ENCODE results near the gene HDAC11.

HDAC11 gene

DNA sequence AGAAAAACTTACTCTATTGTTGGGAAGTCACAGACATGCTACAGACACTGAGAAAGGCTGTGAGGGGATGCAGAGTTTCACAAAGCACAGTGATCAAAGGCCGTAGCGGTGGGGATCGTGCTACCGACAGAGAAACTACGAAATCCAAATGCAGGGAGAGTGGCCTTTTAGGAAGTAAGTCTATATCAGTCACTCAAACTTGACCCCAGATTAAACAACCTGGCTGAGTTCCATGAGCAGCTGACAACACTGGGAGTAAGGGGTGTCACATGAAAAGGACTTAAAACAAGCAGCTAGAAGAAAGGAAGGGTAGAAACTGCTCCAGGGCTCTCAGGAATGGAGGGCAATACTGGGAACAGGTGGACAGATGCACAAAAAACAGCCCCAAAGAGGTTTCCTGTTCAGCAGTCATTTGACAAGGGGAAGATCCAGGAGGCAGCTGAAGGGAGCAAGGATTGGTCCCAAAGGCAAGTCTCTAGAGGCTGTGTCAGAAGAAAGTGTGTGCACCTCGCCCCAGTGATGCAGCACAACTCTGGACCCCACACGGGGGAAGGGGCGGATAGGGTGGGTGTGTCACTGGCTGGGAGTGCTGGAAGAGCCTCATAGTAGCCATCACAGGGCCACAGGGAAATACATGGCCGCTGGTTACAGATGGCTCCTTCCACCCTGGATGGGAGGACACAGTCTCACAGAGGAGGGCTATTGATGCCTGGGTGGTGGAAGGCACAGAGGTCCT is 20.3 kb upstream of the HDAC11 start:
- Histone ChIP-seq H3K4me3 (ENCODE audit: low read length) (no peak overlapping the region), H3K36me3 (ENCODE audit: control insufficient read depth, low read depth, low read length) (no peaks in the 10 kb centered on the region), H3K9ac (ENCODE audit: low read length) (no peak overlapping the region)

DNA sequence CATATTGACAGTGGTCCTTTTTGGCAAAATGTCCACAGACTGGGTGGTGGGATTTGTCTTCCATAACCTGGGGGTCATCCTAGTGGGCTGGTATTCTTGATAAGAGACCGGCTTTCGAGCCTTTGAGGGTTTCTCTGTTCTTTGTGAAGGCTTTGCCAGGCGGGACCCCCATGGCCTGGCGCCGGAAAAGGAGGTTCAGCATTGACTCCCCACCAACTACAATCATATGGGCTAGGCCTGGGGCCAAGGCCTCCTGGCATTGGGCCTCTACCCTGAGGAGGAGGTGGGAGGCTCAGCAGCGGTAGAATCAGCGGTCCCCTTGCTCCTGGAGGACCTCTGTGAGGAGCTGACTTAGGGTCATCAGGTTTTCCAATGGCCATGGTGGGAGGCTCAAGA is 19.8 kb upstream of the HDAC11 start:
- Histone ChIP-seq H3K27me3 (ENCODE audit: control insufficient read depth, insufficient read depth, low read length) (peaks cover 16% of the 10 kb centered on the region), H3K4me1 (ENCODE audit: control insufficient read depth, low read depth, low read length) (no peaks in the 10 kb centered on the region), H3K36me3 (ENCODE audit: control insufficient read depth, low read depth, low read length) (no peaks in the 10 kb centered on the region), H3K9ac (ENCODE audit: low read length) (no peak overlapping the region), H3K27ac (ENCODE audit: low read length) (no peak overlapping the region), H3K9me3 (ENCODE audit: control insufficient read depth, low read depth, low read length) (no peaks in the 10 kb centered on the region), H3K4me3 (ENCODE audit: low read length) (no peak overlapping the region)

More for the DNA sequence above, 20.3 kb upstream of the HDAC11 start:
- Histone ChIP-seq H3K9me3 (ENCODE audit: control insufficient read depth, low read depth, low read length) (no peaks in the 10 kb centered on the region), H3K4me1 (ENCODE audit: control insufficient read depth, low read depth, low read length) (no peaks in the 10 kb centered on the region), H3K27me3 (ENCODE audit: control insufficient read depth, insufficient read depth, low read length) (peaks cover 16% of the 10 kb centered on the region), H3K27ac (ENCODE audit: low read length) (no peak overlapping the region)

DNA sequence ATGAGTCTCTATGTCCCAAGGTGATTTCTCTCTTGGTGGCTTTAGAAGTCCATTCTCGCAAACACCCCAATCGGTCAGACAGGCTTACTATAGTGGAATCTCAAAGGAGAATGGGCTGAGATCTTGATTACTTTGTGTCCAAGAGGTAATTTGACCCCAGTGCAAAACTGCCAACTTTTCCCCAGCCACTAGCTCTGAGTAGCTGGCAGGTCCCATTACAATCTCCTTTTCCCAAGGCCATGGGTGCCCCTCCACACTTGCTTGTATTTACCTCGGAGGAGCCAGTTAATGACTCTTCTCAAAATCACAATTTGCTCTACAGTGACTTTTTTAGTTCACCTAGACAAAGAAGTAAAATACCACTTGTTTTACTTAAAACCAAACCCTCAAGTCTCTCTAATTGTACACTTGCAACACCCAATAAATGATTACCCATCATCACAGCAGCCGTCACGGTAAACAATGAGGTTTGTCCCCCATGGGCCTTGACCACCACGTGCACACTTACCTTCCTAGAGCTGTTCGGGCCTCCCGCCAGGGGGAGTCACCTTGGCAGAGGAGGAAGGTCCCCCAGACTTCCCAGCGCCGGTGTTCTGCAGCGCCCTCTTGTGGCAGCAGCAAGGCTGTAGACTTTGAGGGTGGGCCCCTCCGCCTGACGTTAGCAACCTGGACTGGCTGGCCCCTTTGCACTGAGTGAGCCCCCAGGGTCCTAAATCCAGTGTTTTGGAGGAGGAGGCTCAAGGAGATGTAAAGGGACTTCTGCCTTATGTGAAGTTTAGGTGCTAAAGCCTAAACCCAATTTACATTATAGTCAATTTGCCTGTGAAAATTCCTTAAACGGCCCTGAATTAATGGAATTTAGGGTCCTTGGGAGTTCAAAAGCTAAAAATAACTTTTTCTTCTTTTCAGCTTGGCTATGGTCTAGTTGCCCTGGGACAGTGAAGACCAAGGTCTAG is 18.7 kb upstream of the HDAC11 start:
- Histone ChIP-seq H3K27ac (ENCODE audit: low read length) (no peak overlapping the region), H3K4me3 (ENCODE audit: low read length) (no peak overlapping the region)

DNA sequence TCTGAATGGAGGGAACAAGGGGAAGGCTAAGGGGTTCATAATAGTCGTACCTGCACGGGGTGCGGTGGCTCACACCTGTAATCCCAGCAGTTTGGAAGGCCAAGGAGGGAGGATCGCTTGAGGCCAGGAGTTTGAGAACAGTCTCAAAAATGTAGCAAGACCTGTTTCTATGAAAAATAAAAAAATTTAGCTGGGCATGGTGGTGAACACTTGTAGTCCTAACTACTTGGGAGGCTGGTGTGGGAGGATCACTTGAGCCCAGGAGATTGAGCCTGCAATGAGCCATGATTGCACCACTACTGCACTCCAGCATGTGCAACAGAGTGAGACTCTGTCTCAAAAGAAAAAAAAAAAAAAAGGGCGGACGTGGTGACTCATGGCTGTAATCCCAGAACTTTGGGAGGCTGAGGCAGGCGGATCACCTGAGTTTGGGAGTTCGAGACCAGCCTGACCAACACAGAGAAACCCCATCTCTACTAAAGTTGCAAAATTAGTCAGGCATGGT is 17.9 kb upstream of the HDAC11 start:
- no peak overlapping the region for H3K9ac ChIP-seq (ENCODE audit: low read length)
- peaks cover 16% of the 10 kb centered on the region for H3K27me3 ChIP-seq (ENCODE audit: control insufficient read depth, insufficient read depth, low read length)
- H3K4me1 ChIP-seq (ENCODE audit: control insufficient read depth, low read depth, low read length) = no peaks in the 10 kb centered on the region
- no peaks in the 10 kb centered on the region for H3K9me3 ChIP-seq (ENCODE audit: control insufficient read depth, low read depth, low read length)
- no peak overlapping the region for H3K4me3 ChIP-seq (ENCODE audit: low read length)
- H3K27ac ChIP-seq (ENCODE audit: low read length) = no peak overlapping the region
- no peaks in the 10 kb centered on the region for H3K36me3 ChIP-seq (ENCODE audit: control insufficient read depth, low read depth, low read length)

More for the DNA sequence above, 18.7 kb upstream of the HDAC11 start:
- no peak overlapping the region for H3K9ac ChIP-seq (ENCODE audit: low read length)
- H3K9me3 ChIP-seq (ENCODE audit: control insufficient read depth, low read depth, low read length) = no peaks in the 10 kb centered on the region
- no peaks in the 10 kb centered on the region for H3K4me1 ChIP-seq (ENCODE audit: control insufficient read depth, low read depth, low read length)
- H3K36me3 ChIP-seq (ENCODE audit: control insufficient read depth, low read depth, low read length) = no peaks in the 10 kb centered on the region
- H3K27me3 ChIP-seq (ENCODE audit: control insufficient read depth, insufficient read depth, low read length) = peaks cover 16% of the 10 kb centered on the region

DNA sequence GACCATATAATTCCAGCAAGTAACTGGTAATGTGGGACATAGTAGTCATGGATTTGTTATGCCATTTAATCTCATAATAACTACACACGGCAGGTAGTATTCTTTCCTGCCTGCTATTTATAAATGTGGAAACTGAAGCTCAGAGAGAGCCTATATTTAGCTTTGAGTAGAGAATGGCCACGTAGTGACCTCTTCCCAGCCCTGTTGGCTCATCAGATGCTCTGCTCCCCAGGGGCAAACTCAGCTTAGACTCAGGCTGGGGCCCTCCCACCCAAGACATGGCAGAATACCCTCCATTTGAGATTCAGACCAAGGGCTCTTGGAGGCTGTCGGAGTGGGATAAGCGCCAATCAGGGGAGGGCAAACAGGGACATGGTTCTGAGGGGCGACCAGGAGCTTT is 17.3 kb upstream of the HDAC11 start:
- H3K9me3 ChIP-seq (ENCODE audit: control insufficient read depth, low read depth, low read length) = no peaks in the 10 kb centered on the region
- peaks cover 16% of the 10 kb centered on the region for H3K27me3 ChIP-seq (ENCODE audit: control insufficient read depth, insufficient read depth, low read length)
- no peak overlapping the region for H3K9ac ChIP-seq (ENCODE audit: low read length)
- no peak overlapping the region for H3K27ac ChIP-seq (ENCODE audit: low read length)
- H3K4me3 ChIP-seq (ENCODE audit: low read length) = no peak overlapping the region
- no peaks in the 10 kb centered on the region for H3K4me1 ChIP-seq (ENCODE audit: control insufficient read depth, low read depth, low read length)
- no peaks in the 10 kb centered on the region for H3K36me3 ChIP-seq (ENCODE audit: control insufficient read depth, low read depth, low read length)

DNA sequence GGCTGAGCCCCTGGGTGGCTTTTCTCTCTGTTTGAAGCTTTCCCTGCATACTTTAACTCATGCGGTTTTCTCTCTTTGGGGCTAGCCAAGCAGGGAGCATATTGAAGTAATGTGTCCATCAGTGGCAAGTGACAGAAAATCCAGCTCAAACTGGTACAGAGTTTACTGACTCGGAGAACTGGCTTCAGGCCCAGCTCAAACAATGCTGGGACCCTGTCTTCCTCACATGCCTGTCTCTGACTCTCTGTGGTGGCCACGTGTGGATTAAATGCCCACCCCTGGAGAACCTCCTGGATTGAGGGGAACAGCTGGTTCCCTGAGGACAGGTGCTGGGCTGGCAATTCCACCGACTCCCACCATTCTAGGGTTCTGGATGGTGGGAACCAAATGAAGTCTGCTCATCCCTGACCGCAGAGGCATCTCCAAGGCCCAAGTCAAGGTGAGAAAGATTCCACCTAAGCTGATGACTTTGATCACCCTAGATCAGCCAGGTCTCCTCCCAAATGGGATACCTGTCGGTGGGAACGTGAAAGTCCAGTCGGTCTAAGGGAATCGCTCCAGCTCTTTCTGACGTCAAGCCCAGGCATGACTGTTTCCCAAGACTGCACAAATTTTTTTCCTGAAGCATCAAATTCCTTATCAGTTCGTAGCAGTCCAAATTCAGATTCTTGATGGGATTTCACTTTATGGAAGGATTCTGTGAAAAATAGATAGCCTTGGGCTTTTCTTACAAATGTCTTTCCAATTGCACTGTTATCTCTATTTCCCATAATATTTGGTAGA is 16.3 kb upstream of the HDAC11 start:
- Histone ChIP-seq H3K4me1 (ENCODE audit: control insufficient read depth, low read depth, low read length) (no peaks in the 10 kb centered on the region), H3K4me3 (ENCODE audit: low read length) (no peak overlapping the region), H3K27ac (ENCODE audit: low read length) (no peak overlapping the region), H3K9me3 (ENCODE audit: control insufficient read depth, low read depth, low read length) (no peaks in the 10 kb centered on the region), H3K9ac (ENCODE audit: low read length) (no peak overlapping the region), H3K36me3 (ENCODE audit: control insufficient read depth, low read depth, low read length) (no peaks in the 10 kb centered on the region), H3K27me3 (ENCODE audit: control insufficient read depth, insufficient read depth, low read length) (peaks cover 16% of the 10 kb centered on the region)

DNA sequence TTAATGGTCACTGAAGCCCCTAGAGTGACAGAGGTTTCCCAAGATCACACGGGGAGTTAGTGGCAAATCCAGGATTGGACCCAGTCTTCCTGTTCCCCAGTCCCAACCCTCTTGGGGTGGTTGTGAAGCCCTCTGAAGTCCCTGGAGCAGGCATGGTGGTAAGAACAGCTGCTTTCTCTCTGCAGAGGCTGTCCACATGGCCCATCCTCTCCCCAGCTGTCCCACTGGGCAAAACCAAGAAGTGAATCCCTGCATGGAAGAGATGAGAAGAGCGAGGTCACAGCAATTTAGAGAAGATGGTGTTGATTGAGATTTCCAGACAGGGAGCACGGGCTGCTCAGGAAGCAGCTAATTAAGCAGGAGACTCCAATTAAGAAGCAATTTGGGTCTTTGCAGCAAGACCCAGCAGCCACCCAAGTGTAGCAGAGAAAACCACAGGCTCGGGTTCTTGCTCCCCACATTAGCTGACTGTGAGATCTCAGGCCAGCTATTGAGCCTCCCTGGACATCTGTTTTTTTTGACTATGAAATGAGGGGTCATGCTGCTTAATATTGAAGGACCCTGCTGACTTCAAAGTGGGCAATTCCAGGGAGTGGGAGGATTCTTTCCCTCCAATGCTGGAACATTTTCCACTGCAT is 14.8 kb upstream of the HDAC11 start:
- Histone ChIP-seq H3K27ac (ENCODE audit: low read length) (no peak overlapping the region), H3K27me3 (ENCODE audit: control insufficient read depth, insufficient read depth, low read length) (peaks cover 11% of the 10 kb centered on the region), H3K36me3 (ENCODE audit: control insufficient read depth, low read depth, low read length) (no peaks in the 10 kb centered on the region), H3K9me3 (ENCODE audit: control insufficient read depth, low read depth, low read length) (no peaks in the 10 kb centered on the region), H3K4me3 (ENCODE audit: low read length) (no peak overlapping the region), H3K4me1 (ENCODE audit: control insufficient read depth, low read depth, low read length) (no peaks in the 10 kb centered on the region), H3K9ac (ENCODE audit: low read length) (no peak overlapping the region)

DNA sequence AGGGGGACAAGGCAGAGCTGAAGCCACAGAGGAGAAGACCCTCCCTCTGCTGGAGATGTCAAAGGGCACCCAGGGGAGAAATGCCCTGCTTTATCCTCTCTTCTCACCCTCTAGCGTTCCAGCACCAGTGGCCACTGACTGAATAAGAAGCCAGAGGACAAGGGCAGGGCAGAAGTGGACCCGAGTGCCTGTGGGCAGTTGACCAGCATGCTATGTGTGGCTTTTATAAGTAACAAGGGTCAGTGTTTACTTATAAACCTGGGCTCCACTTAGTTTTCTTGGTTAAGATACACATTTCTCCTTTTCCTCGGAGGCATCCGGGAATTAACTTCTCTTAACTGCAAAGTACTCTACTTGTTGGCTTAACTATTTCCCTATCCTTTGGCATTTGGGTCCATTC is 13.3 kb upstream of the HDAC11 start:
- H3K4me1 ChIP-seq (ENCODE audit: control insufficient read depth, low read depth, low read length) = no peaks in the 10 kb centered on the region
- H3K9me3 ChIP-seq (ENCODE audit: control insufficient read depth, low read depth, low read length) = no peaks in the 10 kb centered on the region
- peaks cover 13% of the 10 kb centered on the region for H3K27me3 ChIP-seq (ENCODE audit: control insufficient read depth, insufficient read depth, low read length)
- H3K4me3 ChIP-seq (ENCODE audit: low read length) = no peak overlapping the region
- H3K36me3 ChIP-seq (ENCODE audit: control insufficient read depth, low read depth, low read length) = no peaks in the 10 kb centered on the region
- H3K9ac ChIP-seq (ENCODE audit: low read length) = no peak overlapping the region
- no peak overlapping the region for H3K27ac ChIP-seq (ENCODE audit: low read length)

DNA sequence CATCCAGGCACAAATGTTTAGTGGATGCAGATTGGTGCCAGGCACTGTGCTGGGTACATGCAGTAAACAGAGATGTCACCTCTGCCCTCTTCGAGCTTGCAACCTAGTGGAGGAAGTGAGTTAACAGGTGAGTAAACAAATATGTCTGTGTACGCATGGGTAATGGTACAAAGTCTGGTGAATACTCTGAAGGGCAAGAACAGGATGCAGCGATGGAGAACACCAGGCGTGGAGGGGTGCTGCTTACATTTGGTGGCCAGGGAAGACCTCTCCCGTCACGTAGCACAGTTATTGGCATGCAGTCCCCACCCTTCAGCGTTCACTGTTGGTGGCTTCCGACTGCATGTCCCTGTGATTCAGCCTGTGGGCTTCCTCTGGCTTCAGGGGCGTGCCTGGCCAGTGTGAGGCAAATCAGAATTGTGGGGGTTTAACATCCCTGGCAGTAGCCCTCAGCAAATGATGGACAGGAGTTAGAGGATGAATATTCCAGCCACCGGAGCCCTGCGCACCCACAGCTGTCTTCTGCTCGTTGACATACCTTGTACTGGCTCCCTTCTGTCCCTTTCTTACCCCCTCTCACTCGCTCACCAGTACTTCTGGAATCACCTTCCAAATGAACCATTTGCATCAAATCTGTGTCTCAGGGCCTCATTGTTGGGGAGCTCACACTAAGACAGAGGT is 9.1 kb upstream of the HDAC11 start:
- Histone ChIP-seq H3K27me3 (ENCODE audit: control insufficient read depth, insufficient read depth, low read length) (peaks cover 13% of the 10 kb centered on the region), H3K9ac (ENCODE audit: low read length) (no peak overlapping the region), H3K4me1 (ENCODE audit: control insufficient read depth, low read depth, low read length) (peaks cover 9% of the 10 kb centered on the region), H3K9me3 (ENCODE audit: control insufficient read depth, low read depth, low read length) (no peaks in the 10 kb centered on the region), H3K4me3 (ENCODE audit: low read length) (no peak overlapping the region), H3K27ac (ENCODE audit: low read length) (no peak overlapping the region), H3K36me3 (ENCODE audit: control insufficient read depth, low read depth, low read length) (no peaks in the 10 kb centered on the region)

DNA sequence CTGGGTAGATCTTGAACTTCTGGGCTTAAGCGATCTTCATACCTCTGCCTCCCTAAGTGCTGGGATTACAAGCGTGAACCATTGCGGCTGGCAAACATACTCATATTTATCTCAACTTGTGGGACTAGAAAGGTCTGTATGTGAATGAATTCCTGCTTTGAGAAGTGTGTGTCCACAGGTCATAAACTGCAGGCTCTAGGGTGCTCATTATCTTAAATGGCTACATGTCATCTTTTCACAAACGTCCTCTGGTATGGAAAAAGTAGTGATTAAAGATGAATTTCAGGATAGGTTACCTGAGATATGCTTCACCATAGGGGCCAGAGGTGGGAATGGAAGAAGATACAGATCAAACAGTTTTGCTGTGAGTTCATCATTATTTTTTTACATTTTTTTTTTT is 7.8 kb upstream of the HDAC11 start:
- H3K4me1 ChIP-seq (ENCODE audit: control insufficient read depth, low read depth, low read length) = peaks cover 9% of the 10 kb centered on the region
- H3K4me3 ChIP-seq (ENCODE audit: low read length) = no peak overlapping the region

More for the DNA sequence above, 7.8 kb upstream of the HDAC11 start:
- H3K9me3 ChIP-seq (ENCODE audit: control insufficient read depth, low read depth, low read length) = no peaks in the 10 kb centered on the region
- H3K27ac ChIP-seq (ENCODE audit: low read length) = no peak overlapping the region
- H3K36me3 ChIP-seq (ENCODE audit: control insufficient read depth, low read depth, low read length) = no peaks in the 10 kb centered on the region
- peaks cover 13% of the 10 kb centered on the region for H3K27me3 ChIP-seq (ENCODE audit: control insufficient read depth, insufficient read depth, low read length)
- no peak overlapping the region for H3K9ac ChIP-seq (ENCODE audit: low read length)

Measured in iPS-18a (cell line).